Erythroblast (primary cell): Measurements from ENCODE around the gene MRGPRD.
A peak's percentile ranks its signal among the peaks of the same experiment; 100 is the strongest.
"Not testable (repeated sequence)": the region's sequence is repeated elsewhere in the genome, so short reads cannot be mapped to it uniquely, and the experiment has no call there.

ENCODE experiments used
- DNase-seq, 2 experiments: peaks; one replicate each; lab custom pipeline; 2025; lab: John Stamatoyannopoulos, UW
- GATA1 ChIP-seq: IDR thresholded peaks from 2 replicates; pipeline ENCODE4 v1.6.1; 2011; ENCODE audit warnings: low read depth, mild to moderate bottlenecking, control low read depth, low read length, moderate library complexity
- POLR2A ChIP-seq: IDR thresholded peaks from 2 replicates; pipeline ENCODE4 v1.6.1; 2011; ENCODE audit warnings: mild to moderate bottlenecking, low read length

The MRGPRD gene

GRCh38 chr11:69002110-69002569, 21.4 kb upstream of the MRGPRD start:
- DNase-seq, result no peak
- no peak for TF ChIP-seq POLR2A

GRCh38 chr11:69001243-69002081, 20.7 kb upstream of the MRGPRD start:
- TF ChIP-seq POLR2A (no peak), GATA1 (no peak)
- DNase-seq, result no peak

GRCh38 chr11:69000831-69001242, 20.1 kb upstream of the MRGPRD start:
- DNase-seq, result peak in 1 of 2 experiments; percentile 21
- TF ChIP-seq GATA1, result no peak
- TF ChIP-seq POLR2A, result no peak

GRCh38 chr11:69000391-69000790, 19.6 kb upstream of the MRGPRD start:
- TF ChIP-seq POLR2A, result no peak
- TF ChIP-seq GATA1, result no peak
- no peak for DNase-seq

GRCh38 chr11:68999748-69000355, 19.1 kb upstream of the MRGPRD start:
- DNase-seq, result not testable (repeated sequence)

- TF ChIP-seq GATA1, result no peak
- TF ChIP-seq POLR2A, result no peak
- no peak for DNase-seq
These were observed 18.4 kb upstream of the MRGPRD start for GRCh38 chr11:68999093-68999747.

GRCh38 chr11:68998390-68998911, 17.7 kb upstream of the MRGPRD start:
- no peak for TF ChIP-seq POLR2A
- TF ChIP-seq GATA1, result no peak
- peak; percentile 76 to 77 for DNase-seq

- TF ChIP-seq GATA1 (no peak), POLR2A (no peak)
- DNase-seq, result no peak
These were observed 17.2 kb upstream of the MRGPRD start for GRCh38 chr11:68997995-68998348.

GRCh38 chr11:68997124-68997994, 16.6 kb upstream of the MRGPRD start:
- no peak for TF ChIP-seq POLR2A
- TF ChIP-seq GATA1, result no peak
- DNase-seq, result no peak

GRCh38 chr11:68996376-68997123, 15.8 kb upstream of the MRGPRD start:
- DNase-seq, result no peak
- no peak for TF ChIP-seq GATA1
- TF ChIP-seq POLR2A, result no peak

- TF ChIP-seq POLR2A (no peak), GATA1 (no peak)
- no peak for DNase-seq
These were observed 14.1 kb upstream of the MRGPRD start for GRCh38 chr11:68994894-68995285.

- TF ChIP-seq GATA1 (no peak), POLR2A (no peak)
- no peak for DNase-seq
These were observed 13.5 kb upstream of the MRGPRD start for GRCh38 chr11:68994161-68994893.

GRCh38 chr11:68993546-68993945, 12.8 kb upstream of the MRGPRD start:
- TF ChIP-seq GATA1 (no peak), POLR2A (no peak)
- no peak for DNase-seq
